T follicular helper cell (primary cell): ENCODE results near the gene TMEM134.
"Not testable (repeated sequence)": the region's sequence is repeated elsewhere in the genome, so short reads cannot be mapped to it uniquely, and the experiment has no call there.

Experiments used
- DNase-seq: peaks from one replicate; pipeline ENCODE4 v3.0.0-alpha.2; 2020; ENCODE audit warnings: low read depth

The TMEM134 gene

GRCh38 chr11:67485873-67486361 lies 16.9 kb upstream of the TMEM134 start:
- not testable (repeated sequence) for DNase-seq

GRCh38 chr11:67484847-67485311 lies 15.8 kb upstream of the TMEM134 start:
- no peak for DNase-seq

DNA sequence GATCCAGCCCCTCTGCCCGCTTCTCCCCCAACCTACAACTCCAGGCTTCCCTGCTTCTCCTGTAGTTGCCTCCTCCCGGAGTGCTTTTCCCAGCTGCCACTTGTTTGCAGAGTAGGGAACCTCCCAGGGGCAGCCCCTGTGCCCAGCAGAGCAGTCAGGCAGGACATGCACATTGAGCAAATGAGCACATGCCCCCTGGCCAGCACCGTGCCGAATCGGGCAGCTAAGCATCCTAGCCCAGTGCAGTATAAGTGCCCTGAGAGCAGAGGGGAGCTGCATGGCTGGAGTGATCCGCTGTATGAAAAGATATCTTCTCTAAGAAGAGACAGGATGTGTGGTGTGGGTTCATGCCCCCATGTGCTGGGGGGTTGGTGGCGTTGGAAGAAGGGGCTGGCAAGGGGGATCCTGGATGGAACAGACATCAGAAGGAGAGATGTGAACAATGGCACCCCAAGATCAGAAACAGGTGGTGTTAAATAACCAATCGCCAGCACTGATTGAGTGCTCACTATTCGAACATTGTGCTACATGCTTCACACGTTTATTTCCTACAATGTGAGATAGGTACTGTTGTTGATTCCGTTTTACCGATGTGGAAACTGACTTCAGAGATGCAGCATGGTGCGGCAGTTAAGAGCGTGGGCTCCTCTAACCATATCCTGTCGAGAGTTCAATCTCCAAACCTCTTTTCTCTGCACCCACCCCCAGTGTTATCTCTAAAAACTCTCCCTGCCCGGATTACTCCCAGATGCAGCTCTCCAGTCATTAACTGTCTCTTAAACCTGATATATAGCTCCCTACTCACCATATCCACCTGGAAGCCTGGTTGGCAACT lies 15.0 kb upstream of the TMEM134 start:
- no peak for DNase-seq

GRCh38 chr11:67482827-67483798 lies 14.1 kb upstream of the TMEM134 start, which contains the start of gene AIP:
TSS of gene AIP (plus strand) at chr11:67483026. CDS start at chr11:67483159, 133 bp downstream.
- DNase-seq, result peak; percentile 97

DNA sequence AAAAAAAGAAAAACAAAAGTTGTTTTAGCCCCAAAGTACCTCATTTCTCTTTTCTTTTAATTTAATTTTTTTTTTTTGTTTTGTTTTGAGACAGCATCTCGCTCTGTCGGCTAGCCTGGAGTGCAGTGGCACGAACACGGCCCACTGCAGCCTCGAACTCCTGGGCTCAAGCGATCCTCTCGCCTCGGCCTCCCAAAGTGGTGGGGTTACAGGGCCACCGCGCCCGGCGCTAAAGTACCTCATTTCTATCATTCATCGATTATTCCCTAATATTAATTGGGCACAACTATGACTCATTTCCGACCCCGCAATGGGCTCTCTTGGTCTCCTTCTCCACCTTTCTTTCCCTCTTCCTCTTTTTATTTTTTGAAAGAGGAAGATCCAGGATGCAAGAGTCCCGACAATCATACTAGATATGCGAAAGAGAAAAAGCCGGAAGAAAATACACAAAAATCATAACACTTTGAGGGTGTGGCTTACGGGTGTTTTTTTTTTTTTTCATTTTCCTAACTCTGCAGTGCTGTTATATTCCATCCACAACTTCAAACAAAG lies 13.3 kb upstream of the TMEM134 start:
- no peak for DNase-seq

DNA sequence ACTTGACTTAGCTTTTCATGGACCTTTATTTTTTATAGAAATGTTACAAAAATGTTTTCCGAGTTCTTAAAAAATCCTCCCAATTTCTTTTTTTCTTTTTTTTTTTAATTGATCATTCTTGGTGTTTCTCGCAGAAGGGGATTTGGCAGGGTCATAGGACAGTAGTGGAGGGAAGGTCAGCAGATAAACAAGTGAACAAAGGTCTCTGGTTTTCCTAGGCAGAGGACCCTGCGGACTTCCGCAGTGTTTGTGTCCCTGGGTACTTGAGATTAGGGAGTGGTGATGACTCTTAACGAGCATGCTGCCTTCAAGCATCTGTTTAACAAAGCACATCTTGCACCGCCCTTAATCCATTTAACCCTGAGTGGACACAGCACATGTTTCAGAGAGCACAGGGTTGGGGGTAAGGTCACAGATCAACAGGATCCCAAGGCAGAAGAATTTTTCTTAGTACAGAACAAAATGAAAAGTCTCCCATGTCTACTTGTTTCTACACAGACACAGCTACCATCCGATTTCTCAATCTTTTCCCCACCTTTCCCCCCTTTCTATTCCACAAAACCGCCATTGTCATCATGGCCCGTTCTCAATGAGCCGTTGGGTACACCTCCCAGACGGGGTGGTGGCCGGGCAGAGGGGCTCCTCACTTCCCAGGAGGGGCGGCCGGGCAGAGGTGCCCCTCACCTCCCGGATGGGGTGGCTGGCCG lies 8.4 kb upstream of the TMEM134 start:
- not testable (repeated sequence) for DNase-seq

DNA sequence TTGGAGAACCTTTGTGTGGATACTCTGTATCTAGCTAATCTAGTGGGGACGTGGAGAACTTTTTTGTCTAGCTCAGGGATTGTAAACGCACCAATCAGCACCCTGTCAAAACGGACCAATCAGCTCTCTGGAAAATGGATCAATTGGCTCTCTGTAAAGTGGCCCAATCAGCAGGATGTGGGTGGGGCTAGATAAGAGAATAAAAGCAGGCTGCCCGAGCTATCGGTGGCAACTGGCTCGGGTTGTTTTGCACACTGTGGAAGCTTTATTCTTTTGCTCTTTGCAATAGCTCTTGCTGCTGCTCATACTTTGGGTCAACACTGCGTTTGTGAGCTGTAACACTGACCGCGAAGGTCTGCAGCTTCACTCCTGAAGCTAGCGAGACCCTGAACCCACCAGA lies 7.6 kb upstream of the TMEM134 start:
- not testable (repeated sequence) for DNase-seq

DNA sequence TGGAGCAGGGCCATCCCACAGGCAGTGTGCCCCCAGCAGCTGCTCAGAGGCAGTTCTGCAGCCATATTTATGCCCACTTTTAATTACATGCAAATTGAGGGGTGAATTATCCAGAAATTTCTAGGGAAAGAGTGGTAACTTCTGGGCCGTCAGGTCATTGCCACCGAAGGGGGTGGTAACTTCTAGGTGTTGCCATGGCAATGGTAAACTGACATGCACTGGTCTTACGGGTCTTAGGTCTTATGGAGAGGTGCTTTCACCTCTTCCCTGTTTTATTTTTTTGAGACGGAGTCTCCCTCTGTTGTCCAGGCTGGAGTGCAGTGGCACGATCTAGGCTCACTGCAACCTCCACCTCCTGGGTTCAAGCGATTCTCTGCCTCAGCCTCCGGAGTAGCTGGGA lies 3.8 kb upstream of the TMEM134 start:
- DNase-seq, result no peak

DNA sequence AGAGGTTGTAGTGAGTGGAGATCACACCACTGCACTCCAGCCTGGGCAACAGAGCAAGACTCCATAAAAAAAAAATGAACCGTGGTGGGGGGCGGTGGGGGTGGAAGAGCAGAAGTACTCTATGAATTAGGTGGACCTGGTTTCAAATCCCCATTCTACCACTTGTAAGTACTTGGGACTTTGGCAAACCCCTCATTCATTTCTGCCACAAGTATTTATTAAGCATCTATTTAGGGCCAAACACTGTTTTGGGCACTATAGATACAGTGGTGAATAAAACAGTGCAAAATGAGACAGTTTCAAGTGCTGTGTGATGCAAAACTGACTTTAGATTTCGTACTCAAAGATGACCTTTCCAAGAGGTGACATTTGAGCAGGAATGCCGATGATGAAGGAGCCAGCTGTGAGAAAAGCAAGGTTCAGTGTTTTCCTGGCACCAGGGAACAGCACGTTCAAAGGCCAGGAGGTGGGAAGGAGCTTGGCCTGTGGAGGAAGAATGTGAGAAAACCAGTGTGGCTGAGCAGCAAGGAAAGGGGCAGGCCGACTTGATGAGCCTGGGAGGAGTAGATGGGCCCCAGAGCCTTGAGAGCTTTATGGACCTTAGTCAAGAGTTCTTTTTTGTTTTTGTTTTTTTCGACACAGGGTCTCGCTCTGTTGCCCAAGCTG lies 1.4 kb upstream of the TMEM134 start:
- DNase-seq, result no peak

GRCh38 chr11:67469508-67469811 lies 409 bp upstream of the TMEM134 start:
- no peak for DNase-seq

GRCh38 chr11:67468456-67468758 lies 644 bp downstream of the TMEM134 start:
- DNase-seq, result no peak

DNA sequence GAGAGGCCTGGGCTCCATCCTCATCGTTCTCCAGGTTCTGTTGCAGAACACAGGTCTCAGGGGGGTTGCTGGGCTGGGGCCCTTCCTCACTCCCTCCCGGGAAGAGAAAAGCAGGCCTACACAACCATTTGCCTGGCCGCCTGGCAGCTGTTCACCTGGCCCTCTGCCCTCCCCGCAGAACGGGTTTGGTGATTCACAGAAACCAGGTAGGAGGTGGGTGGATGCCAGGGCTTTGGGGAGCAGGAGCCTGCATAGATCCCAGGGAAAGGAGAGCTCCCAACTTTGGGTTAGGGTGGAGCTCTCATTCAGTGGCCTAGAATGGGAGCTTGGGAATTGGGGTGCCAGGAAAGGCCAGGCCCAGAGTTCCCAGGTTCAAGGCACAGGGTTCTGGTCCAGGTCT lies 995 bp downstream of the TMEM134 start:
- no peak for DNase-seq

- DNase-seq, result no peak
Observed at GRCh38 chr11:67466962-67467771, 1.9 kb downstream of the TMEM134 start.

DNA sequence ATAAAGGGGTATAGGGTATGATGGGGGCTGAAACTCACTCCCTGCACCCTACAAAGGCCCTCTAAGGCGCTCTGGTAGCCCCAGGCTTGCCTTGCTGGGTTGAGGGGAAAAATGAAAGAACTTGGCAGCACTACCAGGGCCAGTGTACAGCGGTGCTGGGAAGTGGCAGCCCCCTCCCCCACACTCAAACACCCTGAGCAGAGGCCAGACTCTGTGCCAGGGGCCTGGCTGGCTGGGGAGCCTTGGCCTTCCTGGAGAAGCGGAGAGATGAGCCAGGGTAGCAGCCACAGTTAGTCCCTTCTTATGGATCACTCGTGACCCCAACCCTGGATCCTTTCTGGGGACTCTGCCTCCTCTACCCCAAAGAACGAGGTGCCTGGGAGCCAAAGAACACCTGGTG lies 2.7 kb downstream of the TMEM134 start:
- no peak for DNase-seq

DNA sequence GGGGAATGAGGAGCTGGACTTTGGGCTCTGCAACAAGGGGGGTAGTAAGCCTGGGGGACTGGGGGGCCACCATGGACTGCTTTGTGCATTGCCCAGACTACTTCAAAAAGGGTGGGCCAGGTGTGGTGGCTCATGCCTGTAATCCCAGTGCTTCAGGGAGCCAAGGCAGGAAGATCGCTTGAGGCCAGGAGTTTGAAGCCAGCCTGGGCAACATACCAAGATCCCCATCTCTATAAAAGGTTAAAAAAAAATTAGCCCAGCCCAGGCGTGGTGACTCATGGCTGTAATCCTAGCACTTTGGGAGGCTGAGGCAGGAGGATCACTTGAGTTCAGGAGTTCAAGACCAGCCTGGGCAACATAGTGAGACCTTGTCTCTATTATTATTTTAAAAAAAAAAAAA lies 3.5 kb downstream of the TMEM134 start:
- DNase-seq, result not testable (repeated sequence)

GRCh38 chr11:67465189-67465510 lies 3.9 kb downstream of the TMEM134 start:
- no peak for DNase-seq

- DNase-seq, result peak; percentile 90
Observed at GRCh38 chr11:67464411-67465188, 4.5 kb downstream of the TMEM134 start.

- no peak for DNase-seq
Observed at GRCh38 chr11:67463680-67464410, 5.2 kb downstream of the TMEM134 start.

DNA sequence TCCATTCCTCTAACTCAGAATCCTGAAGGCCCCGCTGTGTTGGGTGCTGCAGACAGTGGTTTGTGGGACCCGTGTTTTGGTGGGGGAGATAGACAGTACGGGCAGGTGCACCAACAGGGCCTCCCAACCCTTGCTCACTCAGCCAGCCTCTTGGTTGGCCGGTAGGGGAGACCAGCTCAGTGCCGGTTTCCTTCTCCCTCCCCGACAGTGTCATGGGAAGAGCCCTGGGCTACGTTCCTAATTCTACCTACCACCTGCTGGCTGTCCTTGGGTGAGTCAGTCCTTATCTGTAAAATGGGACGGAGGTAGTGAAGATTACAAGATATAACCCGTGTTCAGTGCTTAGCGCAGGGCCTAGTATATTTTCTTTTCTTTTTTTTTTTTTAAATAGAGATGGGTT lies 5.9 kb downstream of the TMEM134 start:
- no peak for DNase-seq
